Activated CD4-positive, alpha-beta T cell treated with anti-CD3 and anti-CD28 coated beads, Interleukin-2, amount 50 U/mL, for 48 hours (primary cell): ENCODE data around the gene ARHGAP18.

Experiments
- DNase-seq, 2 experiments: peaks; one replicate each; pipeline ENCODE4 v3.0.0-alpha.2; 2020

The ARHGAP18 gene

GRCh38 chr6:129686941-129687627, 22.9 kb downstream of the ARHGAP18 start:
- DNase-seq, result peak; percentile 36 to 58

- DNase-seq, result no peak
Measured at GRCh38 chr6:129685662-129686031, 24.3 kb downstream of the ARHGAP18 start.

- no peak for DNase-seq
Measured at GRCh38 chr6:129684903-129685661, 24.9 kb downstream of the ARHGAP18 start.

GRCh38 chr6:129684323-129684884, 25.6 kb downstream of the ARHGAP18 start:
- no peak for DNase-seq

- peak; percentile 57 to 62 for DNase-seq
Measured at GRCh38 chr6:129683601-129684322, 26.2 kb downstream of the ARHGAP18 start.

GRCh38 chr6:129681913-129682205, 28.1 kb downstream of the ARHGAP18 start:
- no peak for DNase-seq

GRCh38 chr6:129680633-129681032, 29.3 kb downstream of the ARHGAP18 start:
- no peak for DNase-seq

- no peak for DNase-seq
Measured at GRCh38 chr6:129679758-129680157, 30.2 kb downstream of the ARHGAP18 start.

- DNase-seq, result no peak
Measured at GRCh38 chr6:129679275-129679674, 30.7 kb downstream of the ARHGAP18 start.

- no peak for DNase-seq
Measured at GRCh38 chr6:129678463-129678862, 31.5 kb downstream of the ARHGAP18 start.

GRCh38 chr6:129677620-129678325, 32.2 kb downstream of the ARHGAP18 start:
- DNase-seq, result no peak

- no peak for DNase-seq
Measured at GRCh38 chr6:129675669-129676472, 34.1 kb downstream of the ARHGAP18 start.

- DNase-seq, result no peak
Measured at GRCh38 chr6:129673748-129674147, 36.2 kb downstream of the ARHGAP18 start.

GRCh38 chr6:129672881-129673631, 36.9 kb downstream of the ARHGAP18 start:
- no peak for DNase-seq

- no peak for DNase-seq
Measured at GRCh38 chr6:129672341-129672682, 37.7 kb downstream of the ARHGAP18 start.

- peak; percentile 58 to 75 for DNase-seq
Measured at GRCh38 chr6:129671442-129672340, 38.3 kb downstream of the ARHGAP18 start.

- DNase-seq, result no peak
Measured at GRCh38 chr6:129670634-129671033, 39.3 kb downstream of the ARHGAP18 start.

- no peak for DNase-seq
Measured at GRCh38 chr6:129667621-129668020, 42.4 kb downstream of the ARHGAP18 start.

- no peak for DNase-seq
Measured at GRCh38 chr6:129667034-129667433, 42.9 kb downstream of the ARHGAP18 start.

- no peak for DNase-seq
Measured at GRCh38 chr6:129665555-129665954, 44.4 kb downstream of the ARHGAP18 start.
